GM23338 (cell line): ENCODE measurements around the gene OXCT1. TPM values are rescaled to one million over a fixed set of nuclear protein-coding genes. Genes with fewer than 3 reads are reported as not detected.

Source experiments
- ATAC-seq: fragments of 200-7000 bp; cut with Tn5 transposase; 3 replicates; pipeline ENCODE4 v1.9.1; 2020
- DNase-seq: peaks from one replicate; pipeline ENCODE4 v3.0.0-alpha.2; 2015; ENCODE audit warnings: low spot score
- H2AFZ ChIP-seq: fragments of 200-600 bp; sonication (generic); 2 replicates; pipeline ENCODE4 v1.8.0; 2016; ENCODE audit warnings: antibody characterized with exemption, mild to moderate bottlenecking, moderate library complexity
- H3F3A ChIP-seq: fragments of 200-600 bp; sonication (generic); replicated peaks from 2 replicates; pipeline ENCODE4 v1.8.0; 2017; ENCODE audit warnings: antibody characterized with exemption, mixed run types, low read depth
- H3K27ac ChIP-seq: fragments of 200-600 bp; sonication (generic); 2 replicates; pipeline ENCODE4 v1.6.1; 2016; ENCODE audit warnings: low read depth
- H3K27me3 ChIP-seq: fragments of 200-600 bp; sonication (generic); 2 replicates; pipeline ENCODE4 v1.8.0; 2016; ENCODE audit warnings: mild to moderate bottlenecking, mixed run types, moderate library complexity; ENCODE audit not compliant: insufficient read depth
- H3K36me3 ChIP-seq: fragments of 200-600 bp; sonication (generic); 2 replicates; pipeline ENCODE4 v1.8.0; 2016; ENCODE audit warnings: mild to moderate bottlenecking; ENCODE audit not compliant: insufficient read depth
- H3K4me1 ChIP-seq: fragments of 200-600 bp; sonication (generic); 2 replicates; pipeline ENCODE4 v1.8.0; 2016; ENCODE audit warnings: mild to moderate bottlenecking, moderate library complexity; ENCODE audit not compliant: insufficient read depth
- H3K4me2 ChIP-seq: fragments of 200-600 bp; sonication (generic); 2 replicates; pipeline ENCODE4 v1.7.1; 2017; ENCODE audit warnings: mixed run types
- H3K4me3 ChIP-seq: fragments of 200-600 bp; sonication (generic); 2 replicates; pipeline ENCODE4 v1.6.1; 2016; ENCODE audit warnings: mixed run types
- H3K79me2 ChIP-seq: fragments of 200-600 bp; sonication (generic); replicated peaks from 2 replicates; pipeline ENCODE4 v1.8.0; 2017; ENCODE audit warnings: mild to moderate bottlenecking; ENCODE audit not compliant: insufficient read depth
- H3K9me2 ChIP-seq: fragments of 200-600 bp; sonication (generic); 2 replicates; pipeline ENCODE4 v1.8.0; 2017; ENCODE audit not compliant: insufficient read depth
- H4K20me1 ChIP-seq: fragments of 200-600 bp; sonication (generic); replicated peaks from 2 replicates; pipeline ENCODE4 v1.8.0; 2017; ENCODE audit warnings: mild to moderate bottlenecking; ENCODE audit not compliant: insufficient read depth
- H3K27ac Mint-ChIP-seq: 2 replicates; pipeline ENCODE4 v1.8.0; 2020; ENCODE audit warnings: inconsistent platforms, mild to moderate bottlenecking, moderate library complexity, mixed read lengths
- H3K27me3 Mint-ChIP-seq: 3 replicates; pipeline ENCODE4 v1.8.0; 2022; ENCODE audit warnings: low read depth, mild to moderate bottlenecking, moderate library complexity, mixed read lengths, inconsistent platforms; ENCODE audit not compliant: insufficient read depth, poor library complexity
- H3K36me3 Mint-ChIP-seq: 3 replicates; pipeline ENCODE4 v1.8.0; 2021; ENCODE audit warnings: low read depth, mild to moderate bottlenecking, inconsistent platforms, moderate library complexity, mixed read lengths
- H3K4me1 Mint-ChIP-seq: 3 replicates; pipeline ENCODE4 v1.8.0; 2020; ENCODE audit warnings: mild to moderate bottlenecking, inconsistent platforms, mixed read lengths
- H3K4me3 Mint-ChIP-seq: 3 replicates; pipeline ENCODE4 v1.8.0; 2021; ENCODE audit warnings: moderate library complexity, mild to moderate bottlenecking, inconsistent platforms, mixed read lengths
- H3K9me3 Mint-ChIP-seq: 3 replicates; pipeline ENCODE4 v1.8.0; 2020; ENCODE audit warnings: moderate library complexity, mild to moderate bottlenecking, inconsistent platforms, mixed read lengths
- CREB1 ChIP-seq: fragments of 250-450 bp; sonication (Bioruptor Pico); IDR thresholded peaks from 2 replicates; pipeline ENCODE4 v1.5.0; 2020; ENCODE audit warnings: low read depth, mild to moderate bottlenecking, moderate library complexity
- EZH2 ChIP-seq: fragments of 200-600 bp; sonication (generic); IDR thresholded peaks from one replicate; pipeline ENCODE4 v1.8.0; 2017; ENCODE audit warnings: antibody characterized with exemption, mild to moderate bottlenecking, low read depth; ENCODE audit not compliant: unreplicated experiment
- JUNB ChIP-seq: IDR thresholded peaks from one replicate; pipeline ENCODE4 v1.6.1; 2016; ENCODE audit warnings: antibody characterized with exemption; ENCODE audit not compliant: unreplicated experiment
- NANOG ChIP-seq: IDR thresholded peaks from 2 replicates; pipeline ENCODE4 v1.6.1; 2016; ENCODE audit warnings: antibody characterized with exemption, borderline replicate concordance
- POLR2AphosphoS5 ChIP-seq: IDR thresholded peaks from 2 replicates; pipeline ENCODE4 v1.6.1; 2016; ENCODE audit warnings: antibody characterized with exemption, low read depth
- REST ChIP-seq: IDR thresholded peaks from one replicate; pipeline ENCODE4 v1.6.1; 2018; ENCODE audit warnings: antibody characterized with exemption; ENCODE audit not compliant: unreplicated experiment
- STAT1 ChIP-seq: IDR thresholded peaks from one replicate; pipeline ENCODE4 v1.6.1; 2016; ENCODE audit warnings: antibody characterized with exemption; ENCODE audit not compliant: unreplicated experiment
- ZNF114 ChIP-seq: fragments of 250-450 bp; sonication (Bioruptor Pico); IDR thresholded peaks from 2 replicates; pipeline ENCODE4 v1.5.0; 2020; ENCODE audit warnings: mild to moderate bottlenecking, moderate library complexity
- ZNF331 ChIP-seq: fragments of 250-450 bp; sonication (Bioruptor Pico); IDR thresholded peaks from 2 replicates; pipeline ENCODE4 v1.5.0; 2020; ENCODE audit warnings: low read depth, mild to moderate bottlenecking, moderate library complexity
- polyA plus RNA-seq: library from polyadenylated mRNA; unstranded; fragments of >200 nt; fragmentation: Nextera tagmentation; extraction: Ambion mirVana; gene quantifications from 2 replicates; pipeline ENCODE4 v1.2.1, GENCODE V29; 2016
- total RNA-seq: library from RNA; depleted of rRNA; stranded (reverse); fragments of >200 nt; shearing (Covaris generic); gene quantifications from 2 replicates; pipeline ENCODE4 v1.2.3, GENCODE V29; 2014
- TF ChIP-seq, protein P1 (sequence below): IDR thresholded peaks from 2 replicates; pipeline ENCODE4 v1.6.1; 2016; ENCODE audit warnings: antibody characterized with exemption
- TF ChIP-seq, protein P2 (sequence below), 2 experiments: fragments of 200-600 bp in 1 of 2; sonication (generic) in 1 of 2; conservative IDR thresholded peaks; 2 replicates each; pipeline versions ENCODE4 v1.5.1 to v1.6.1; 2016 to 2017; ENCODE audit warnings: antibody characterized with exemption in 2 of 2, low read depth in 2 of 2, mild to moderate bottlenecking in 2 of 2, moderate library complexity in 1 of 2

Gene OXCT1
- total and polyA plus RNA-seq, 2 experiments from 2014 or later: 11.6 to 37.0 TPM

DNA sequence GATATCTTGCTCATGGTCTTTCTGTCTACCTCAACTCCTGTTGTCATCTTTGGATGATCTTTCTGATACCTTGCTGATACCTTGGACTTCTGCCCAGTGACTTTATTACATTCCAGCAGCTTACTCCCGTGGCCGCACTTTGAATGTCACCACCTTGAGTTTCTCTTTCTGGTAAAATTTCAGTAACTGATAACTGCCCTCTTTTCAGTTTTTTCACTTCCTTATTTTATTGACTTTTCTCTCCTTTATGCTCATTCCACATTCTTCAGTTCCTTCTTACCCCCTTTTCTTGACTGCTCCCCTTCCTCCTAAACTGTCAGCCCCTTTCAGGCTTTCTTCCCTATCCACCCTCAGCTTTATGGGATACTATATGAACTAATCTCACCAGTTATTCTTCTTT lies 47.9 kb upstream of the OXCT1 start (continued):
- TF ChIP-seq POLR2AphosphoS5 (no peak), ZNF331 (CRISPR knock-in tag) (no peak), REST (no peak)
- TF ChIP-seq, protein P1, sequence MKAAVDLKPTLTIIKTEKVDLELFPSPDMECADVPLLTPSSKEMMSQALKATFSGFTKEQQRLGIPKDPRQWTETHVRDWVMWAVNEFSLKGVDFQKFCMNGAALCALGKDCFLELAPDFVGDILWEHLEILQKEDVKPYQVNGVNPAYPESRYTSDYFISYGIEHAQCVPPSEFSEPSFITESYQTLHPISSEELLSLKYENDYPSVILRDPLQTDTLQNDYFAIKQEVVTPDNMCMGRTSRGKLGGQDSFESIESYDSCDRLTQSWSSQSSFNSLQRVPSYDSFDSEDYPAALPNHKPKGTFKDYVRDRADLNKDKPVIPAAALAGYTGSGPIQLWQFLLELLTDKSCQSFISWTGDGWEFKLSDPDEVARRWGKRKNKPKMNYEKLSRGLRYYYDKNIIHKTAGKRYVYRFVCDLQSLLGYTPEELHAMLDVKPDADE: no peak
- TF ChIP-seq, protein P2, sequence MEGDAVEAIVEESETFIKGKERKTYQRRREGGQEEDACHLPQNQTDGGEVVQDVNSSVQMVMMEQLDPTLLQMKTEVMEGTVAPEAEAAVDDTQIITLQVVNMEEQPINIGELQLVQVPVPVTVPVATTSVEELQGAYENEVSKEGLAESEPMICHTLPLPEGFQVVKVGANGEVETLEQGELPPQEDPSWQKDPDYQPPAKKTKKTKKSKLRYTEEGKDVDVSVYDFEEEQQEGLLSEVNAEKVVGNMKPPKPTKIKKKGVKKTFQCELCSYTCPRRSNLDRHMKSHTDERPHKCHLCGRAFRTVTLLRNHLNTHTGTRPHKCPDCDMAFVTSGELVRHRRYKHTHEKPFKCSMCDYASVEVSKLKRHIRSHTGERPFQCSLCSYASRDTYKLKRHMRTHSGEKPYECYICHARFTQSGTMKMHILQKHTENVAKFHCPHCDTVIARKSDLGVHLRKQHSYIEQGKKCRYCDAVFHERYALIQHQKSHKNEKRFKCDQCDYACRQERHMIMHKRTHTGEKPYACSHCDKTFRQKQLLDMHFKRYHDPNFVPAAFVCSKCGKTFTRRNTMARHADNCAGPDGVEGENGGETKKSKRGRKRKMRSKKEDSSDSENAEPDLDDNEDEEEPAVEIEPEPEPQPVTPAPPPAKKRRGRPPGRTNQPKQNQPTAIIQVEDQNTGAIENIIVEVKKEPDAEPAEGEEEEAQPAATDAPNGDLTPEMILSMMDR (conservative IDR thresholded peaks at IDR 0.05; ENCODE audit: low read depth in 2 of 2): no peak

DNA sequence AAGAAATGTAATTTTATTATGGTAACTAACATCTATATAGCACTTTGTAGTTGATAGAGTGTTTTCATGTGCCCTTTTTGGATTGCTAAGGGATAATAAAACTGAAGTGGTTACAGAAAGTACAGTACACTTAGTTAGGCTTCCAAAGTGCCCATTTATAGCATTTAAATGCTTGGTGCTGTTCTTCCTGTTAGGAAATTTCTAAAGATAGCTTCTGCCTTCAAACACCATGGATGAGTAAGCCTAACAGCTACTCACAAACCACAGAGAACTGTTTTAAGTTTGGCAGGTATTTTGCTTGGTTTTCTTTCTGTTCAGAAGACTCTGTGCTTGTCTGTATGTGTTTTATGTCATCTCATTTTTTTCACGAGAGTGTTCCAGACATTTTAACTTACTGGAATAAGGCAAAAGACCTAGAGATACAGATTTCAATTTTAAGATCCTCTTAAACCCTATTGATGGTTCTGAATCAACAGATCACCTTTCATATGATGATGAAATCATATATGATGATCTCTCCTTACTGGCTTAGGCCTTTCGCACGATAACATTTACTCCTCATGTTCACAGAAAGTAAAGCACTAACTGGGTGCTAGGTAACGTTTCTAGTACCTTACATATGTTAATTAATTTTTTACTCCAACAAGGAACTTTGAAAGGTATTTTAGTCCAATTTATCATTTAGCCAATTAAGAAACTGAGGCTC lies 38.3 kb upstream of the OXCT1 start:
- no peak for DNase-seq
- no peaks in the 10 kb centered on the region for H3K27me3 ChIP-seq
- H3K79me2 ChIP-seq: peaks cover 31% of the 10 kb centered on the region
- H3K27me3 Mint-ChIP-seq: peaks cover 9% of the 10 kb centered on the region
- peaks cover 8% of the 10 kb centered on the region for H3K4me1 ChIP-seq
- H4K20me1 ChIP-seq: peaks cover 4% of the 10 kb centered on the region; the same call in 1 of the 2 replicates
- peaks cover 52% of the 10 kb centered on the region for H3K36me3 Mint-ChIP-seq
- H3K9me2 ChIP-seq: no peaks in the 10 kb centered on the region
- H3K4me2 ChIP-seq: no peak overlapping the region
- H3F3A ChIP-seq: no peaks in the 10 kb centered on the region
- H3K4me1 Mint-ChIP-seq: peaks cover 8% of the 10 kb centered on the region; the same call in 2 of the 3 replicates
- TF ChIP-seq JUNB (no peak), REST (no peak), ZNF331 (CRISPR knock-in tag) (no peak), ZNF114 (CRISPR knock-in tag) (no peak), NANOG (no peak), CREB1 (CRISPR knock-in tag) (no peak), EZH2 (no peak), POLR2AphosphoS5 (no peak), STAT1 (no peak)
- H3K36me3 ChIP-seq: peaks cover 37% of the 10 kb centered on the region
- H3K27ac Mint-ChIP-seq: no peak overlapping the region
- H3K4me3 Mint-ChIP-seq: no peak overlapping the region
- H2AFZ ChIP-seq: no peak overlapping the region
- H3K9me3 Mint-ChIP-seq: 0 out of 3 replicates have a peak, but pooled peaks cover 3% of the 10 kb centered on the region
- ATAC-seq: no peak
- no peak overlapping the region for H3K27ac ChIP-seq
- H3K4me3 ChIP-seq: no peak overlapping the region
